ENCODE data around the gene TNFSF11.
"Not testable (repeated sequence)": the region's sequence is repeated elsewhere in the genome, so short reads cannot be mapped to it uniquely, and the experiment has no call there.

Gene TNFSF11

GRCh38 chr13:42574011-42574410 lies at the start of gene TNFSF11:
TNFSF11 (plus strand) TSS chr13:42574152; CDS start chr13:42574304, 152 bp downstream.
- peak; percentile 22 for DNase-seq

- DNase-seq, result no peak
Measured at GRCh38 chr13:42524487-42525034, 49.4 kb upstream of the TNFSF11 start.

GRCh38 chr13:42525035-42525504 lies 48.9 kb upstream of the TNFSF11 start:
- DNase-seq, result no peak

- no peak for DNase-seq
Measured at GRCh38 chr13:42526276-42526675, 47.7 kb upstream of the TNFSF11 start.

GRCh38 chr13:42526804-42527203 lies 47.1 kb upstream of the TNFSF11 start:
- DNase-seq, result no peak

GRCh38 chr13:42532561-42533335 lies 41.2 kb upstream of the TNFSF11 start:
- no peak for DNase-seq

GRCh38 chr13:42533336-42533591 lies 40.7 kb upstream of the TNFSF11 start:
- no peak for DNase-seq

- no peak for DNase-seq
Measured at GRCh38 chr13:42534785-42535184, 39.2 kb upstream of the TNFSF11 start.

GRCh38 chr13:42538996-42539395 lies 35.0 kb upstream of the TNFSF11 start:
- DNase-seq, result no peak

- DNase-seq, result no peak
Measured at GRCh38 chr13:42539670-42540069, 34.3 kb upstream of the TNFSF11 start.

GRCh38 chr13:42543215-42543797 lies 30.6 kb upstream of the TNFSF11 start:
- no peak for DNase-seq

GRCh38 chr13:42544246-42544926 lies 29.6 kb upstream of the TNFSF11 start:
- no peak for DNase-seq

GRCh38 chr13:42545842-42546241 lies 28.1 kb upstream of the TNFSF11 start:
- DNase-seq, result no peak

- peak; percentile 30 for DNase-seq
Measured at GRCh38 chr13:42547612-42548011, 26.3 kb upstream of the TNFSF11 start.

- DNase-seq, result no peak
Measured at GRCh38 chr13:42548731-42549551, 25.0 kb upstream of the TNFSF11 start.

- peak; percentile 23 for DNase-seq
Measured at GRCh38 chr13:42549552-42549936, 24.4 kb upstream of the TNFSF11 start.

- DNase-seq, result no peak
Measured at GRCh38 chr13:42551611-42552010, 22.3 kb upstream of the TNFSF11 start.

- no peak for DNase-seq
Measured at GRCh38 chr13:42553098-42554046, 20.6 kb upstream of the TNFSF11 start.

GRCh38 chr13:42559057-42559456 lies 14.9 kb upstream of the TNFSF11 start:
- peak; percentile 26 for DNase-seq

GRCh38 chr13:42559573-42560218 lies 14.3 kb upstream of the TNFSF11 start:
- DNase-seq, result not testable (repeated sequence)

- not testable (repeated sequence) for DNase-seq
Measured at GRCh38 chr13:42560320-42560719, 13.6 kb upstream of the TNFSF11 start.

Data from stimulated activated CD4-positive, alpha-beta T cell treated with anti-CD3 and anti-CD28 coated beads, Interleukin-1b, Interleukin-23, amount 100 ng/mL, for 48 hours (primary cell).